OCI-LY1 (cell line): ENCODE data around the gene GSDME.
A peak's percentile ranks its signal among the peaks of the same experiment; 100 is the strongest.
"Not testable (repeated sequence)": the region's sequence is repeated elsewhere in the genome, so short reads cannot be mapped to it uniquely, and the experiment has no call there.

Experiments
- H2AFZ ChIP-seq: fragments of 200-600 bp; sonication (generic), shearing (Covaris generic); 2 replicates; pipeline ENCODE4 v1.6.0; 2014; ENCODE audit warnings: antibody characterized with exemption, mild to moderate bottlenecking, low read length
- H3F3A ChIP-seq: fragments of 200-600 bp; sonication (generic), shearing (Covaris generic); 2 replicates; pipeline ENCODE4 v1.6.0; 2014; ENCODE audit warnings: mild to moderate bottlenecking, antibody characterized with exemption, low read length, moderate library complexity; ENCODE audit not compliant: insufficient read depth
- H3K27ac ChIP-seq: fragments of 200-600 bp; sonication (generic); 2 replicates; pipeline ENCODE4 v1.5.1; 2014; ENCODE audit warnings: low read length, mixed run types, mild to moderate bottlenecking, low read depth; ENCODE audit not compliant: poor library complexity, severe bottlenecking
- H3K27me3 ChIP-seq: fragments of 200-600 bp; sonication (generic); 2 replicates; pipeline ENCODE4 v1.6.0; 2014; ENCODE audit warnings: antibody characterized with exemption, mild to moderate bottlenecking, low read length, moderate library complexity; ENCODE audit not compliant: insufficient read depth
- H3K36me3 ChIP-seq: fragments of 200-600 bp; sonication (generic); 2 replicates; pipeline ENCODE4 v1.6.1; 2014; ENCODE audit warnings: mild to moderate bottlenecking, antibody characterized with exemption, low read length, moderate library complexity, mixed read lengths; ENCODE audit not compliant: insufficient read depth
- H3K4me1 ChIP-seq: fragments of 200-600 bp; sonication (generic); 2 replicates; pipeline ENCODE4 v1.5.1; 2014; ENCODE audit warnings: mild to moderate bottlenecking, low read length, moderate library complexity; ENCODE audit not compliant: insufficient read depth, severe bottlenecking
- H3K4me2 ChIP-seq: fragments of 200-600 bp; sonication (generic), shearing (Covaris generic); 2 replicates; pipeline ENCODE4 v1.6.1; 2014; ENCODE audit warnings: low read length
- H3K4me3 ChIP-seq: fragments of 200-600 bp; sonication (generic); 2 replicates; pipeline ENCODE4 v1.5.1; 2014; ENCODE audit warnings: low read length, low read depth, mild to moderate bottlenecking, mixed read lengths; ENCODE audit not compliant: poor library complexity, severe bottlenecking
- H3K79me2 ChIP-seq: fragments of 200-600 bp; shearing (Covaris generic); 2 replicates; pipeline ENCODE4 v1.6.1; 2016; ENCODE audit warnings: mixed run types, low read length, mixed read lengths; ENCODE audit not compliant: insufficient read depth
- H3K9ac ChIP-seq: fragments of 200-600 bp; sonication (generic), shearing (Covaris generic); 2 replicates; pipeline ENCODE4 v1.6.1; 2014; ENCODE audit warnings: mild to moderate bottlenecking, low read length, mixed read lengths
- H3K9me2 ChIP-seq: fragments of 200-600 bp; sonication (generic), shearing (Covaris generic); 2 replicates; pipeline ENCODE4 v1.6.1; 2014; ENCODE audit warnings: low read depth, mild to moderate bottlenecking, low read length, mixed read lengths
- H3K9me3 ChIP-seq: fragments of 200-600 bp; shearing (Covaris generic); 2 replicates; pipeline ENCODE4 v1.6.1; 2014; ENCODE audit warnings: low read length, mixed read lengths
- H4K20me1 ChIP-seq: fragments of 200-600 bp; sonication (generic), shearing (Covaris generic); 2 replicates; pipeline ENCODE4 v1.6.0; 2016; ENCODE audit warnings: mild to moderate bottlenecking, low read length; ENCODE audit not compliant: insufficient read depth
- EZH2 ChIP-seq: fragments of 200-600 bp; sonication (generic), shearing (Covaris generic); IDR thresholded peaks from 2 replicates; pipeline ENCODE4 v1.8.0; 2017; ENCODE audit warnings: borderline replicate concordance, mixed run types, mild to moderate bottlenecking, antibody characterized with exemption, low read length, moderate library complexity, mixed read lengths
- TF ChIP-seq, protein P1 (sequence below): fragments of 200-600 bp; sonication (generic), shearing (Covaris generic); IDR thresholded peaks from 2 replicates; pipeline ENCODE4 v1.5.1; 2017; ENCODE audit warnings: mild to moderate bottlenecking, antibody characterized with exemption, low read length, moderate library complexity, mixed read lengths

Gene GSDME

DNA sequence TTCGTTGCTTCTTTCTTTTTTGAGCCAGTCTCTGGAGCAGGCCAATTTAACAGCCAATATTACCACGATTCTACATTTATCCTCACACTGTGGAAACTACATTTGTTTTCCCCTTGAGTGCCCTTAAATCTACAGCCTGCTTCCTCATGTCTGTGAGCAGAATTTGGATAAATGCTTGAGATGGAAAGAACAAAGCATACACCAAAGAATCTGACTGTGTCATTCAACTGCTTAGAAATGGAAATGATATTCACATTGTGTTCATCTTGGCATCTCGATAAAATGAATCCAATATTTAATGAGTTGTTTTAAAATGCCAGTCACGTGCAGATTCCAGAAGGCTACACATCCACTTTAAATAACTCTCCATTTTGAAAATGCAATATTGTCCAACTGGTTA is 41.0 kb upstream of the GSDME start:
- Histone ChIP-seq H3K9me2 (no peaks in the 10 kb centered on the region), H3K36me3 (peaks cover 74% of the 10 kb centered on the region), H3K79me2 (no peaks in the 10 kb centered on the region), H3K27me3 (no peaks in the 10 kb centered on the region), H3K27ac (no peak overlapping the region), H3K4me1 (peaks cover 20% of the 10 kb centered on the region), H3K4me3 (no peak overlapping the region), H2AFZ (no peak overlapping the region), H3K9ac (no peak overlapping the region), H3K4me2 (no peak overlapping the region), H3K9me3 (no peaks in the 10 kb centered on the region), H4K20me1 (no peaks in the 10 kb centered on the region), H3F3A (no peaks in the 10 kb centered on the region; the same call in 1 of the 2 replicates)
- TF ChIP-seq EZH2: no peak
- TF ChIP-seq, protein P1, sequence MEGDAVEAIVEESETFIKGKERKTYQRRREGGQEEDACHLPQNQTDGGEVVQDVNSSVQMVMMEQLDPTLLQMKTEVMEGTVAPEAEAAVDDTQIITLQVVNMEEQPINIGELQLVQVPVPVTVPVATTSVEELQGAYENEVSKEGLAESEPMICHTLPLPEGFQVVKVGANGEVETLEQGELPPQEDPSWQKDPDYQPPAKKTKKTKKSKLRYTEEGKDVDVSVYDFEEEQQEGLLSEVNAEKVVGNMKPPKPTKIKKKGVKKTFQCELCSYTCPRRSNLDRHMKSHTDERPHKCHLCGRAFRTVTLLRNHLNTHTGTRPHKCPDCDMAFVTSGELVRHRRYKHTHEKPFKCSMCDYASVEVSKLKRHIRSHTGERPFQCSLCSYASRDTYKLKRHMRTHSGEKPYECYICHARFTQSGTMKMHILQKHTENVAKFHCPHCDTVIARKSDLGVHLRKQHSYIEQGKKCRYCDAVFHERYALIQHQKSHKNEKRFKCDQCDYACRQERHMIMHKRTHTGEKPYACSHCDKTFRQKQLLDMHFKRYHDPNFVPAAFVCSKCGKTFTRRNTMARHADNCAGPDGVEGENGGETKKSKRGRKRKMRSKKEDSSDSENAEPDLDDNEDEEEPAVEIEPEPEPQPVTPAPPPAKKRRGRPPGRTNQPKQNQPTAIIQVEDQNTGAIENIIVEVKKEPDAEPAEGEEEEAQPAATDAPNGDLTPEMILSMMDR: no peak

DNA sequence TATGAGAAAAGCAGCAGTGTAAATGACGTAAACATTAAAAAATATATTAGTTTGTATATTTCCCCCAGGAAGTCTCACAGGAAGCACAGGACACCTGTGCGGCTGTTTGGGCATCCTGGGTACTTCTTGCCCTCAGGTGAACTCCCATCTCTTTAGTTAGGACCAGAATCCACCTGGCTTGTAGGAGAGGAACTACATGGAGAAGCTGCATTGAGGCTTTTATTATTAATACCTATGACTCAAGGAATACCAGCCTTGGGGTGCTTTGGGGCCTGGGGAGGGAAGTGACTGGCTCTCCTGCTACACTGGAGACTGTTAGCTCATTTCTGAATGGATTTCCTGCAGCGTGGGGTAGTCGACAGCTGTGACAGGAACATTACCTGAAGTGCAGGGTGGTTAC is 40.0 kb upstream of the GSDME start:
- Histone ChIP-seq H3K79me2 (no peaks in the 10 kb centered on the region), H3K4me1 (peaks cover 23% of the 10 kb centered on the region), H3K27ac (no peak overlapping the region), H3F3A (no peaks in the 10 kb centered on the region; the same call in 1 of the 2 replicates), H3K4me2 (no peak overlapping the region), H3K9me3 (no peaks in the 10 kb centered on the region), H3K36me3 (peaks cover 67% of the 10 kb centered on the region), H3K27me3 (no peaks in the 10 kb centered on the region), H2AFZ (no peak overlapping the region), H3K9me2 (no peaks in the 10 kb centered on the region), H4K20me1 (no peaks in the 10 kb centered on the region), H3K4me3 (no peak overlapping the region), H3K9ac (no peak overlapping the region)
- TF ChIP-seq, protein P1: no peak
- no peak for TF ChIP-seq EZH2

DNA sequence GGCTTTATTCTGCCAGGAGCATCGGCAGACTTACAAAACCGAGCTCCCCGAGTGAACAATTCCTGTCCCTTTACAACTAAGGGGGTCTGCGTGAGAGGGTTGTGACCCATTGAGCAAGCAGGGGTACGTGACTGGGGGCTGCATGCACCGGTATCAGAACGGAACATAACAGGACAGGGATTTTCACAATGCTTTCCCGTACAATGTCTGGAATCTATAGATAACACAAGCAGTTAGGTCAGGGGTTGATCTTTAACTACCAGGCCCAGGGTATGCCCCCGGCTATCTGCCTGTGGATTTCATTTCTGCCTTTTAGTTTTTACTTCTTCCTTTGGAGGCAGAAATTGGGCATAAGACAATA is 38.1 kb upstream of the GSDME start:
- Histone ChIP-seq H3K9me3 (no peaks in the 10 kb centered on the region), H4K20me1 (no peaks in the 10 kb centered on the region), H3K4me3 (no peak overlapping the region), H3K27ac (no peak overlapping the region), H2AFZ (no peak overlapping the region), H3F3A (no peaks in the 10 kb centered on the region; the same call in 1 of the 2 replicates), H3K9me2 (no peaks in the 10 kb centered on the region), H3K79me2 (no peaks in the 10 kb centered on the region), H3K9ac (no peak overlapping the region), H3K27me3 (no peaks in the 10 kb centered on the region), H3K4me1 (peaks cover 23% of the 10 kb centered on the region), H3K4me2 (no peak overlapping the region), H3K36me3 (peaks cover 63% of the 10 kb centered on the region)
- TF ChIP-seq, protein P1: no peak
- TF ChIP-seq EZH2: no peak

DNA sequence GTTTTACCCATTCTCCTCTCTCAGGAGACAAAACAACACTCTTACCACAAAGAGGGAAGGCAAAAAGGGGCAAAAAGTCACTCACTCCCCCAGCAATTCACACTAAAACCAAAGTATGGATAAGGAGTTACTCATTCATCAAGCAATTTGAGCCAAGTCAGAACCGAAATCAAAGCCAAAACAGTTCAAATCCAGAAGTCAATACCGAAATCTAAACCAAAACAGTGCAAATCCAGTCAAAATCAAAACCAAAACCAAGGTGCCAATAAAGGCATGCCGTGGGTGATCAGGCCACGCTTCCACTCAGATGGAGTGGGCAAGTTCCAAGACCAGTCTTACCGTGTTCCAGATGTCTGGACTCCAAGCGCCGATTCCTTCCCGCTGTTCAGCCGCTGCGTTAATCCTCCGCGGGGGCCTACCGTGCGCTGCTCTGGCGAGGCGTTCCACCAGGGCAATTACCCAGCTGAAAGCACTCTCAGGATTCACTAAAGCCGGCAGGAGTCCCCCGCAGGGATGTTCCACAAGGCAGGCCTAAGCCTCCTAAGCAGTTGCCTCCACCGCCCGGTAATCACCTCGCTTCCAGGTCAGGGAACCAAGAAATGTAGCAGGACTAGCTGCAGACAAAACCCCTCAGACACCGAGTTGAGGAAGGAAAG is 37.6 kb upstream of the GSDME start:
- H3K27me3 ChIP-seq, H4K20me1 ChIP-seq, H3K9ac ChIP-seq, H3K9me2 ChIP-seq, H3K9me3 ChIP-seq, H2AFZ ChIP-seq, H3K79me2 ChIP-seq, H3K4me3 ChIP-seq, H3F3A ChIP-seq: not testable (repeated sequence)
- Histone ChIP-seq H3K4me1 (peaks cover 23% of the 10 kb centered on the region), H3K36me3 (peaks cover 58% of the 10 kb centered on the region), H3K27ac (peak overlapping the region; percentile 67), H3K4me2 (peak overlapping the region; percentile 57; the same call in 1 of the 2 replicates)
